IMR-90 (cell line): ENCODE data around the gene OCIAD1. TPM values are rescaled to one million over a fixed set of nuclear protein-coding genes. Genes with fewer than 3 reads are reported as not detected.

ENCODE experiments used
- ATAC-seq: fragments of 200-7000 bp; cut with Tn5 transposase; 2 replicates; pipeline ENCODE4 v1.9.1; 2020; ENCODE audit warnings: low read depth, mild to moderate bottlenecking, moderate library complexity
- BruUV-seq: library from RNA; stranded (reverse); fragments of 400-500 nt; replicated peaks from 2 replicates; lab custom pipeline; 2021; lab: Mats Ljungman, UMichigan
- CTCF ChIA-PET: fragments of 300-600 bp; formaldehyde crosslinking; extraction: SDS; loops from one replicate; lab custom pipeline; 2021; ENCODE audit warnings: antibody characterized with exemption; lab: Yijun Ruan, JAX
- POLR2A ChIA-PET: fragments of 300-600 bp; sonication (Branson Sonifier 250); formaldehyde crosslinking; loops from one replicate; lab custom pipeline; 2022; ENCODE audit warnings: antibody characterized with exemption; ENCODE audit not compliant: unreplicated experiment; lab: Charles Lee
- DNase-seq: peaks from one replicate; pipeline ENCODE4 v3.0.0; 2013
- H2AFZ ChIP-seq: replicated peaks from 2 replicates; pipeline ENCODE3; 2013; ENCODE audit warnings: low read length, mild to moderate bottlenecking; ENCODE audit not compliant: poor library complexity
- H2AK5ac ChIP-seq: 2 replicates; pipeline ENCODE4 v1.6.1; 2013; ENCODE audit warnings: low read depth, low read length, inconsistent platforms
- H2AK9ac ChIP-seq: replicated peaks from 2 replicates; pipeline ENCODE3; 2013; ENCODE audit warnings: mild to moderate bottlenecking, low read depth, low read length, moderate library complexity; ENCODE audit not compliant: poor library complexity
- H2BK120ac ChIP-seq: 2 replicates; pipeline ENCODE4 v1.6.1; 2013; ENCODE audit warnings: low read depth, low read length, inconsistent platforms
- H2BK15ac ChIP-seq: 3 replicates; pipeline ENCODE4 v1.6.1; 2013; ENCODE audit warnings: low read depth, low read length, inconsistent platforms
- H2BK20ac ChIP-seq: 2 replicates; pipeline ENCODE4 v1.6.1; 2013; ENCODE audit warnings: low read depth, mild to moderate bottlenecking, inconsistent platforms, low read length, moderate library complexity
- H2BK5ac ChIP-seq: 2 replicates; pipeline ENCODE4 v1.6.1; 2013; ENCODE audit warnings: mild to moderate bottlenecking, low read depth, low read length, inconsistent platforms; ENCODE audit not compliant: poor library complexity, severe bottlenecking
- H3K14ac ChIP-seq: replicated peaks from 2 replicates; pipeline ENCODE4 v1.6.1; 2013; ENCODE audit warnings: low read depth, low read length, inconsistent platforms
- H3K18ac ChIP-seq: 2 replicates; pipeline ENCODE4 v1.6.1; 2013; ENCODE audit warnings: low read depth, low read length, control low read depth
- H3K23ac ChIP-seq: 2 replicates; pipeline ENCODE4 v1.6.1; 2013; ENCODE audit warnings: low read depth, low read length, inconsistent platforms
- H3K27ac ChIP-seq: 2 replicates; pipeline ENCODE4 v1.5.1; 2013; ENCODE audit warnings: mild to moderate bottlenecking, control low read depth, low read length; ENCODE audit not compliant: insufficient read depth
- H3K27me3 ChIP-seq: 2 replicates; pipeline ENCODE4 v1.6.1; 2013; ENCODE audit warnings: low read length; ENCODE audit not compliant: control insufficient read depth, insufficient read depth
- H3K36me3 ChIP-seq: 2 replicates; pipeline ENCODE4 v1.6.1; 2013; ENCODE audit warnings: low read length, mixed read lengths; ENCODE audit not compliant: control insufficient read depth, insufficient read depth
- H3K4ac ChIP-seq: 2 replicates; pipeline ENCODE4 v1.6.1; 2013; ENCODE audit warnings: low read depth, low read length, inconsistent platforms
- H3K4me1 ChIP-seq: 2 replicates; pipeline ENCODE4 v1.6.1; 2013; ENCODE audit warnings: low read length, mixed read lengths; ENCODE audit not compliant: control insufficient read depth, insufficient read depth
- H3K4me2 ChIP-seq: 2 replicates; pipeline ENCODE4 v1.6.1; 2013; ENCODE audit warnings: low read depth, mild to moderate bottlenecking, control low read depth, low read length, moderate library complexity
- H3K4me3 ChIP-seq: 2 replicates; pipeline ENCODE4 v1.5.1; 2013; ENCODE audit warnings: low read depth, mild to moderate bottlenecking, control low read depth, low read length, moderate library complexity; ENCODE audit not compliant: insufficient read depth
- H3K56ac ChIP-seq: 2 replicates; pipeline ENCODE4 v1.6.1; 2013; ENCODE audit warnings: low read length, inconsistent platforms; ENCODE audit not compliant: insufficient read depth; ENCODE audit errors: extremely low read depth
- H3K79me1 ChIP-seq, 2 experiments: 2 replicates each; pipeline ENCODE4 v1.6.1; 2013; ENCODE audit warnings: low read length in 2 of 2, inconsistent platforms in 1 of 2, low read depth in 1 of 2
- H3K9ac ChIP-seq: 2 replicates; pipeline ENCODE4 v1.6.1; 2013; ENCODE audit warnings: low read depth, low read length, control low read depth
- H3K9me1 ChIP-seq: 2 replicates; pipeline ENCODE4 v1.6.1; 2013; ENCODE audit warnings: low read length, inconsistent platforms; ENCODE audit not compliant: insufficient read depth
- H3K9me3 ChIP-seq: 2 replicates; pipeline ENCODE4 v1.6.1; 2013; ENCODE audit warnings: low read length; ENCODE audit not compliant: control insufficient read depth, insufficient read depth
- H4K20me1 ChIP-seq: 2 replicates; pipeline ENCODE4 v1.6.1; 2013; ENCODE audit warnings: low read length, inconsistent platforms; ENCODE audit not compliant: insufficient read depth
- H4K5ac ChIP-seq: 2 replicates; pipeline ENCODE4 v1.6.1; 2013; ENCODE audit warnings: mild to moderate bottlenecking, low read depth, low read length, control low read depth
- H4K8ac ChIP-seq, 2 experiments: 2 replicates each; pipeline ENCODE4 v1.6.1; 2013; ENCODE audit warnings: low read depth in 2 of 2, low read length in 2 of 2, control low read depth in 1 of 2, inconsistent platforms in 1 of 2
- H4K91ac ChIP-seq: 2 replicates; pipeline ENCODE4 v1.6.1; 2013; ENCODE audit warnings: low read depth, low read length, inconsistent platforms; ENCODE audit not compliant: insufficient read depth
- BHLHE40 ChIP-seq: fragments of 150-350 bp; IDR thresholded peaks from 2 replicates; pipeline ENCODE4 v1.6.1; 2016; ENCODE audit warnings: mild to moderate bottlenecking, low read depth, low read length
- CEBPB ChIP-seq: IDR thresholded peaks from 2 replicates; pipeline ENCODE4 v1.6.1; 2012; ENCODE audit warnings: low read depth, low read length, improper control_type of control experiment
- CHD1 ChIP-seq: IDR thresholded peaks from 2 replicates; pipeline ENCODE4 v1.6.1; 2012; ENCODE audit warnings: low read depth, low read length, improper control_type of control experiment
- CTCF ChIP-seq: conservative IDR thresholded peaks from 2 replicates; pipeline ENCODE4 v1.5.1; 2012; ENCODE audit warnings: mild to moderate bottlenecking, low read depth, low read length, improper control_type of control experiment
- FOS ChIP-seq: fragments of 150-350 bp; IDR thresholded peaks from 2 replicates; pipeline ENCODE4 v1.6.1; 2016; ENCODE audit warnings: low read depth, low read length
- MAFK ChIP-seq: IDR thresholded peaks from 2 replicates; pipeline ENCODE4 v1.6.1; 2012; ENCODE audit warnings: low read depth, low read length, improper control_type of control experiment
- MAZ ChIP-seq: IDR thresholded peaks from 2 replicates; pipeline ENCODE4 v1.6.1; 2012; ENCODE audit warnings: low read depth, mild to moderate bottlenecking, low read length, improper control_type of control experiment, moderate library complexity, borderline replicate concordance
- MXI1 ChIP-seq: IDR thresholded peaks from 2 replicates; pipeline ENCODE4 v1.6.1; 2012; ENCODE audit warnings: low read depth, mild to moderate bottlenecking, low read length, moderate library complexity, borderline replicate concordance
- NFE2L2 ChIP-seq: fragments of 150-350 bp; IDR thresholded peaks from 2 replicates; pipeline ENCODE4 v1.6.1; 2016; ENCODE audit warnings: low read depth, mild to moderate bottlenecking, low read length
- POLR2A ChIP-seq: IDR thresholded peaks from 2 replicates; pipeline ENCODE4 v1.6.1; 2012; ENCODE audit warnings: mild to moderate bottlenecking, low read depth, low read length
- RAD21 ChIP-seq: IDR thresholded peaks from 2 replicates; pipeline ENCODE4 v1.6.1; 2012; ENCODE audit warnings: low read length, improper control_type of control experiment
- RCOR1 ChIP-seq: IDR thresholded peaks from 2 replicates; pipeline ENCODE4 v1.6.1; 2012; ENCODE audit warnings: mild to moderate bottlenecking, low read length, improper control_type of control experiment; ENCODE audit not compliant: insufficient replicate concordance
- RFX5 ChIP-seq: IDR thresholded peaks from 2 replicates; pipeline ENCODE4 v1.8.0; 2012; ENCODE audit warnings: low read depth, mild to moderate bottlenecking, low read length, moderate library complexity
- SMC3 ChIP-seq: fragments of 150-350 bp; IDR thresholded peaks from 2 replicates; pipeline ENCODE4 v1.6.1; 2016; ENCODE audit warnings: low read depth, mild to moderate bottlenecking, antibody characterized with exemption, low read length, moderate library complexity
- WGBS, 2 experiments: methylation state at CpG; one replicate each; pipeline versions ENCODE4 v1.1.5 to v1.1.7; 2013; ENCODE audit warnings: missing lambda C conversion rate in 2 of 2; ENCODE audit not compliant: insufficient read length in 1 of 2; ENCODE audit errors: extremely low coverage in 2 of 2; 5-methylcytosine and 5-hydroxymethylcytosine counted together
- dilution Hi-C: fragments of 300-500 bp; cut with HindIII; formaldehyde crosslinking; loops from one replicate; pipeline ENCODE4 v1.14.3; 2018; ENCODE audit warnings: low sequenced_read_pairs; ENCODE audit not compliant: unreplicated experiment
- in situ Hi-C: fragments of 300-500 bp; cut with MboI; formaldehyde crosslinking; loops from 3 replicates; pipeline ENCODE4 v1.14.3; 2019; ENCODE audit warnings: low sequenced_read_pairs, inconsistent platforms, mixed read lengths
- intact Hi-C: fragments of 100-400 bp; cut with micrococcal nuclease; formaldehyde crosslinking; loops from 2 replicates; pipeline ENCODE4 v1.10.0; 2022
- polyA plus RNA-seq, 3 experiments: library from polyadenylated mRNA; depleted of rRNA; stranded (reverse); fragments of >200 nt; gene quantifications; 2 replicates each; pipeline ENCODE4 v1.2.3, GENCODE V29; 2012; ENCODE audit warnings: low replicate concordance in 1 of 3
- total RNA-seq: library from RNA; depleted of rRNA; stranded (reverse); fragments of >200 nt; gene quantifications from 2 replicates; pipeline ENCODE4 v1.2.3, GENCODE V29; 2012
- TF ChIP-seq, protein P1 (sequence below): fragments of 150-350 bp; IDR thresholded peaks from 2 replicates; pipeline ENCODE4 v1.6.1; 2016; ENCODE audit warnings: low read depth, mild to moderate bottlenecking, low read length, moderate library complexity, borderline replicate concordance
- TF ChIP-seq, protein P2 (sequence below): fragments of 150-350 bp; IDR thresholded peaks from 2 replicates; pipeline ENCODE4 v1.6.1; 2017; ENCODE audit warnings: mild to moderate bottlenecking, antibody characterized with exemption, low read length, low read depth

OCIAD1 gene
- total and polyA plus RNA-seq, 2 of the 4 experiments (the other 2 are of a cell fraction) = 86.9 to 112 TPM

GRCh38 chr4:48796927-48797679 lies 33.8 kb upstream of the OCIAD1 start:
- Histone ChIP-seq H3K56ac (no peak overlapping the region), H2BK5ac (no peak overlapping the region), H3K4me1 (0 out of 2 replicates have a peak, but pooled peaks cover 2% of the 10 kb centered on the region), H3K27me3 (no peaks in the 10 kb centered on the region), H4K5ac (no peak overlapping the region), H2BK15ac (no peak overlapping the region), H3K18ac (no peak overlapping the region), H2AFZ (no peak overlapping the region), H3K9me1 (peaks cover 2% of the 10 kb centered on the region; the same call in 1 of the 2 replicates), H3K79me1 (no peaks in the 10 kb centered on the region), H3K14ac (no peak overlapping the region), H3K9me3 (no peaks in the 10 kb centered on the region), H3K23ac (no peak overlapping the region), H4K20me1 (no peaks in the 10 kb centered on the region), H2AK9ac (no peak overlapping the region), H3K4me3 (no peak overlapping the region), H2BK20ac (no peak overlapping the region), H3K27ac (no peak overlapping the region), H3K9ac (no peak overlapping the region), H3K4ac (no peak overlapping the region), H2BK120ac (no peak overlapping the region), H3K36me3 (no peaks in the 10 kb centered on the region), H4K8ac (no peak overlapping the region), H2AK5ac (no peak overlapping the region), H3K4me2 (no peak overlapping the region), H4K91ac (no peak overlapping the region)
- DNase-seq (no peak), ATAC-seq (no peak)
- 60% methylated on average over 1 of the region's 1 CpG; no CpG with 5 or more reads in 1 of the 2 experiments for WGBS, 2 experiments
- POLR2A ChIA-PET = no interaction called here
- TF ChIP-seq MXI1 (no peak), CTCF (no peak), MAZ (no peak), SMC3 (no peak), RFX5 (no peak), MAFK (no peak), FOS (no peak), RAD21 (no peak), CEBPB (no peak), NFE2L2 (no peak), RCOR1 (no peak), BHLHE40 (no peak), POLR2A (no peak), CHD1 (no peak)
- TF ChIP-seq, protein P1, sequence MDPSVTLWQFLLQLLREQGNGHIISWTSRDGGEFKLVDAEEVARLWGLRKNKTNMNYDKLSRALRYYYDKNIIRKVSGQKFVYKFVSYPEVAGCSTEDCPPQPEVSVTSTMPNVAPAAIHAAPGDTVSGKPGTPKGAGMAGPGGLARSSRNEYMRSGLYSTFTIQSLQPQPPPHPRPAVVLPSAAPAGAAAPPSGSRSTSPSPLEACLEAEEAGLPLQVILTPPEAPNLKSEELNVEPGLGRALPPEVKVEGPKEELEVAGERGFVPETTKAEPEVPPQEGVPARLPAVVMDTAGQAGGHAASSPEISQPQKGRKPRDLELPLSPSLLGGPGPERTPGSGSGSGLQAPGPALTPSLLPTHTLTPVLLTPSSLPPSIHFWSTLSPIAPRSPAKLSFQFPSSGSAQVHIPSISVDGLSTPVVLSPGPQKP = no peak
- TF ChIP-seq, protein P2, sequence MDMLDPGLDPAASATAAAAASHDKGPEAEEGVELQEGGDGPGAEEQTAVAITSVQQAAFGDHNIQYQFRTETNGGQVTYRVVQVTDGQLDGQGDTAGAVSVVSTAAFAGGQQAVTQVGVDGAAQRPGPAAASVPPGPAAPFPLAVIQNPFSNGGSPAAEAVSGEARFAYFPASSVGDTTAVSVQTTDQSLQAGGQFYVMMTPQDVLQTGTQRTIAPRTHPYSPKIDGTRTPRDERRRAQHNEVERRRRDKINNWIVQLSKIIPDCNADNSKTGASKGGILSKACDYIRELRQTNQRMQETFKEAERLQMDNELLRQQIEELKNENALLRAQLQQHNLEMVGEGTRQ = no peak
- dilution Hi-C loops (no loop called here), in situ Hi-C loops (no loop called here), intact Hi-C loops (no loop called here)
- BruUV-seq = no TSS peak
- CTCF ChIA-PET = no interaction called here
